Activated CD8-positive, alpha-beta memory T cell treated with anti-CD3 and anti-CD28 coated beads, Interleukin-2, amount 50 U/mL, for 48 hours (primary cell): ENCODE data around the gene SEPSECS.

ENCODE experiments used
- DNase-seq: peaks from one replicate; pipeline ENCODE4 v3.0.0-alpha.2; 2020

The SEPSECS gene

DNA sequence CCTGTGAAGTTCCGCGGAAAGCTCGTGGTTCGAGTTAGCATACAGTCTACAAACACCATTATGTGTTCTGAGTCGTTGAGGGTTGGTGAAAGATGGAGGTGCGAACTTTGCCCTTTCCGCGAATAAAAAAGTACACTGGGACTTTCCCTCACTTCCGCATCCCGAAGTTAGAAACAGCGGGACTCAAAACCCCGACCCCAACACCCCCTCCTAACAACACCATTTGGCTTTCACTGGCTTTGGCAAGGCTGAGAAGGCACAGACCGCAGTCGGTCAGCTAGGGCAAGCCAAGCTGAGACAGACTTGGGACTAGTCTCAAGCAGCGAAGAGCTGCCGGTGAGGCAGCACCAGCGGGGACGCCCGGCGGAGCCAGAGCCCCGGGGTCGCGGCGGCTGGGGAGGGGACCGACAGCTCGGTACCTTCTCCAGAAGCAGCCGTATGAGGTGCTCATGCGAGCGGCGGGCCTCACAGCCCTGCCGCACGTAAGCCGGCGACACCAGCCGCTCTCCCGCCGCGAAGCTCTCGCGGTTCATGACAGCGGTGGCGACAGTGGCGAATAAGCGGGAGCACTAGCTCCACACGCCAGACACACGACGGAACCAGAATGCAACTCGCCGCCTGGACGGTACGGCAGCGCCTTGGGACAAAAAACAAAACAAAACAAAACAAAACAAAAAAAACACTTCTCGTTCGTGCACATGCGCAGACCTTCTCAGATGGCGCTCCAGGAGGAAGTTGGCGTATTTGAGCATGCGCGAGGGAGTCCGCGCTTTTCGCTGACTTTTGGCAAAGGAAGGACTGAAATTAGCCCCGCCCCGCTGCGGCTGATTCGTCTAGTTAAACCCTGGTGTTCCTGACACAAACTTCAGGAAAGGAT lies at the start of gene SEPSECS:
Gene SEPSECS (minus strand): TSS at position 613 of the 877 bp plus-strand sequence. CDS start 80 bp downstream, at position 533.
- peak; percentile 93 for DNase-seq

DNA sequence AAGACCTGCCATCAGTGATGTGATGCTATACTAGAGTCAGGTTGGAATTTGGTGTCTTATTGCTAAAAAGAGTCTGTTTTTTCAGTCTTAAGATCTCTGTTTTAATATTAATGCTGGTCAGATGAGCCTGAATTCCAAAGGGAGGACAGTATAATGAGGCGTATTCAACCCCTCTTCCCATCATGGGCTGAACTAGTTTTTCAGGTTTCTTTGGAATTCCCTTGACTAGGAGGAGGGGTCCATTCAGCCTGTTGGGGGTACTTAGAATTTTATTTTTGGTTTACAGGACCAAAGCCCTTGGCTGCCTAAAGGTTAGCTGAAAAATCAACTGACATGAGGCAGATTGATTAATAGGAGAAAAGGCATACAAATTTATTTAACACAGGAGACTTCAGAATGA lies 49.5 kb upstream of the SEPSECS start:
- no peak for DNase-seq

DNA sequence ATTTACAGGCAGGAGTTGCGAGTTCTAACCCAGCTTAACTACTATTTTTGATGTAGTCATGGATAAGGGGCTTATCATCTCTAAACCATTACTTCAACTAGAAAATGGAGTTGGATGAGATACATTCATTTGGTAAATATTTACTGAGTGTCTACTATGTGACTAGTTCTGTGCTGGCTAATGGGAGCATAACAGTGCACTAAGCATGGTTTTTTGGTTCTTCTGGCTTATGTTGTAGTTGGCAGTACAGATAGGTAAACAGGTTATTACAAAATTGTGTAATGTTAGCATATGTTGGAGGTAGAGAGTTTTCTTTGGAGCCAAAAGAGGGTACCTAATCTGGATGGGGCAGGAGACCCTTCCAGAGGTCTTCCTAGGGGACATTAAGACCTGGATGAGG lies 47.7 kb upstream of the SEPSECS start:
- DNase-seq, result no peak

- no peak for DNase-seq
Measured at GRCh38 chr4:25198713-25199112, 38.5 kb upstream of the SEPSECS start.

GRCh38 chr4:25190407-25190806 lies 30.2 kb upstream of the SEPSECS start:
- DNase-seq, result no peak

DNA sequence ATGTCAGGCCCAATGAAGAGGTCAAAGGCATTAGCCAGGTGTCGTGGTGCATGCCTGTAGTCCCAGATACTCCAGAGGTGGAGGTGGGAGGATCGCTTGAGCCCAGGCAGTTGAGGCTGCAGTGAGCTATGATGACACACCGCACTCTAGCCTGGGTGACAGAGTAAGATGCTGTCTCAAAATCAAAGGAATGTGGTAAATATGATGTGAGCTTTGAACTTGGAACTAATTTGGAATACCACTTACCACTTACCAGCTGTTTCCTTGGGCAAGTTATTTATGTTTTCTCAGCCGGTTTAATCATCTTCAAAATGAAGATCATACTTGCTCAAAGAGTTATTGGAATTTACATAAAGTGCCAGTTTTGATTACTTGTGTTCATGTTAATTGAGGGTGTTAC lies 23.8 kb upstream of the SEPSECS start:
- no peak for DNase-seq

GRCh38 chr4:25182937-25183336 lies 22.7 kb upstream of the SEPSECS start:
- DNase-seq, result no peak

GRCh38 chr4:25180524-25181131 lies 20.4 kb upstream of the SEPSECS start:
- no peak for DNase-seq

DNA sequence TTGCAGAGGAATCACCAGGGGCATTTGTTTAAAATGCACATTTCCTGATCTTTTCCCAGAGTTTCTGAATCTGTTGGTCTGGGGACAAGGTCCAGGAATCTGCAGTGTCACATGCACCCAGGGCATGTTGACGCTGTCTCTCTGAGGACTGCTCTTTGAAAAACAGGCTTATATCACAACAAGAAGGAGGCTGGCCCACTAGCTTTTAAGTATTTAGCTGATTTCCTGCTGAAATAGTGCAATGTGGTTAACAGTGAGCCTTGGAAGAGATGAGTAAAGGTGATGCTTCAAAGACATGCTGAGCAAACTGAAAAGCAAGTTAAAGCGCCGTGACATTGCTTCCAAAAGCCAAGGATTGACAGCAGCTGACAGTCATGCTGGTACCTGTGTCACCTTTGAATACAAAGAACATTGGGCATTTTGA lies 18.6 kb upstream of the SEPSECS start:
- no peak for DNase-seq

GRCh38 chr4:25177147-25177546 lies 16.9 kb upstream of the SEPSECS start:
- no peak for DNase-seq

GRCh38 chr4:25174674-25175073 lies 14.4 kb upstream of the SEPSECS start:
- DNase-seq, result no peak

GRCh38 chr4:25172961-25173915 lies 13.0 kb upstream of the SEPSECS start:
- DNase-seq, result no peak

DNA sequence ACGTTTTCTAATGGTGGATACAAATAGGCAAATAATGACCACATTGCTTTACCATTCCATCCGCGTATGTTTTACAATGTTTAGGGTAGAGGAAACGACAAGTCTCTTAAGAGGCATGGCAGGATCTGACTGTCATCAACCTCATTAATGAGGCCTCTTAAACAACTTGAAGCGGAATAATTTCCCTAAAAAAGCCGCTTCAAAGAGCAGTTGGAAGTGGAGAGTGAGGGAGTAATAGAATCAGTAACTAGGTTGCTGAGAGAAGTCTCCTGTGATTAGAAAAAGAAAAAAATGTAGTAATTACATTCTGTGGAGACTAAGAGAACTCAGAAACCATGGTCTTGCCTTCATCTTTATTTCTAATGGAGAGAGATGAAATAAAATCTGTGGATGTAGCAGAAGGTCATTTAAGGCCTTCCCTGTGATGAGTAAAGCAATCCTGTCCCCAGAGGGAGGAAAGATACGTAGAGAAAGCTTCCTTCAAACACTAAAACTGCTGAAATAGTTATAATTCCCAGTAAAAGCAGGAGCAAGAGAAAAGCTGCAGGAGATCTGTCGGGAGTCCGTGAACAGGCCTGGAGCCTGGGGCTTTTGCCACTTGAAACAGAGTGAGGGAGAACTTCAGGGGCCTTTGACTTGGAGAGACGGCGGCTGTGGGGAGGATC lies 11.1 kb upstream of the SEPSECS start:
- DNase-seq, result no peak

DNA sequence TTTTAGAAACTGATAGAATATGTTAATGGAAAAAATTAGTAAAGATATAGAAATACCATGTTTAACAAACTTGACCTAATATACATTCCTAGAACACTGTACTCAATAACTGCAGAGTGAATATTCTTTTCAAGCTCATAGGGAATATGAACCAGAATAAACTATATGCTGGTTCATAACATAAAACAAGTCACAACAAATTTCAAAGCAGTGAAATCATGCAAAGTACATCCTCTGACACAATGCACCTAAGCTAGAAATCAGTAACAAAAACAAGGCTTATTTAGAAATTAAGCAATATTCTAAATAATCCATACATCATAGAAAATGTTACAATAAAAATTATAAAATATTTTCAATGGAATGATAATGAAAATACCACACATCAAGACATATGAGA lies 9.2 kb upstream of the SEPSECS start:
- DNase-seq, result no peak

- DNase-seq, result no peak
Measured at GRCh38 chr4:25165916-25166315, 5.7 kb upstream of the SEPSECS start.

DNA sequence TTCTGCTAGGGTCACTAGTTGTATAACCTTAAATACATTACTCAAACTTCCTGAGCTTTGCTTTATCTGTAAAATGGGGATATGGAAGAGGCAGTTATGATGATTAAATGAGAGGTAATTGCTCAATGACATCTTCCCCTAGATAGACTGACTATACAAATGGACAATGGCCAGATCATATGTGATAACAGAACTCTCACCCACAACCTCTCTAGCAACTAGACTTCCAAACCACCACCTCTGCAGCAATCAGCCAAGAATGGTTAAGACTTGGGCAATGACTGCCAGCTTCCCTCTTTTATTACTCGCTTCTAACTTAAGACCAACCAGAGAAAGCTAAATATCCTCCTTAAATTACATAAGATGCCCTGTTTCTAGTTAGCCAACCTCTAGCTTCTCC lies 2.9 kb upstream of the SEPSECS start:
- no peak for DNase-seq

GRCh38 chr4:25162566-25162965 lies 2.3 kb upstream of the SEPSECS start:
- DNase-seq, result no peak

- DNase-seq, result no peak
Measured at GRCh38 chr4:25161593-25161950, 1.3 kb upstream of the SEPSECS start.

- no peak for DNase-seq
Measured at GRCh38 chr4:25160714-25161592, 704 bp upstream of the SEPSECS start.

DNA sequence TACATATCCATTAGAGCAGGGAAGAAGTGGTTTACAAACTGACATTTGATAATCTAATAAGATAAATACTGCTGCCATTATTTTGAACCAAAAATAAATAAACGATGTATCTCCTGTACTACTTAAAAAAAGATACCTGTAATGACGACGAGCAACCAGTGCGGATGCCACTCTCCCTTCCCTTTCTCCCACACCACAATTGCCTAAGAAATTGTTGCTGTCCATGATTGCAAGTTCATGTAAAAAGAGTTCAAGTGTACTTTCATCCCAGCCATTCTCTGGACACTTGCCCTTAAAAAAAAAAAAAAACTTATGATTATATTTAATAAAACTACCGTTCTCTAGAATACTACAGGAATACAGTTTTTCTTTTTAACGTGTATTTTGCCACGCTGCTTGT lies 1.4 kb downstream of the SEPSECS start:
- no peak for DNase-seq

DNA sequence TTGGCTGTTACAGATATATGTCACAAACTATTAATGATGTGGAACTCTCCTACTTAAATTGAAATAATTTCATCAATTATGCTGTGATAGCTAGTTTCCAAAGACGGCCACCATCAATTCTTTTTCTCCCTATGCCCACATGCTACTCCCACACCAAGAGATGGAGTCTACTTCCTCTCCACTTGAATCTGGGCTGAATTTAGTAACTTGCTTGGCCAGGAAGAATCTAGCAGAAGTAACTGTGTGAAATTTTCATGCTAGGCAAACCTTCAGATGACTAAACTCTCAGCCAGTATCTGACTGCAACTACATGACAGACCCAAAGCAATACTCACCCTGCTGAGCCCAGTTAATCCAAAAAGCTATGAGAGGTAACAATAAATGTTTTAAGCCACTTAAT lies 3.2 kb downstream of the SEPSECS start:
- no peak for DNase-seq

DNA sequence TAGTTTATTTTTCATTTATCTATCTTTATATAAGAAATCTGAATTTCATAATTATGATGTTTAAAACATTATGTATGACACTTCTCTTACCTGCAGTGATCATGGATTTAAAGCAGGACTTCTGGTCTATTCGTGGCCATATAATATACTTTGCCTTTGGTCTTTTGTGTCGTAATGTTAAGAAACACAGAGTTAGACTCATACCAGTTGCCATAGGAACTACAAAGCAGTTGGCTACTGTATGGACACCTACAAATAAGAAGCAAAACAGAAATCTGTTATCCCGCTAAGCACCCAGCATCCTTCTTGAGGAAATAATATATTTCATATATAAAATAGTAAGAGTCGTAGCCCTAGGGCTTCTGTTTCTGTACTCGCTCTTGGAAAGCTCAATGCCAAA lies 4.3 kb downstream of the SEPSECS start:
- DNase-seq, result no peak
